Posterior vena cava (tissue), 2 donors: ENCODE results near the gene PTPRG. TPM values are rescaled to one million over a fixed set of nuclear protein-coding genes. Genes with fewer than 3 reads are reported as not detected.

Experiments
- DNase-seq: peaks from one replicate; pipeline ENCODE4 v3.0.0-alpha.2; 2020; ENCODE audit warnings: low spot score
- intact Hi-C, 2 donors: fragments of 100-400 bp; cut with DNase I; formaldehyde crosslinking; loops; one replicate each; pipeline versions ENCODE4 v1.14.1 to v1.14.2; 2022 to 2023
- total RNA-seq, 2 donors: library from RNA; stranded (reverse); fragmentation: NEBNext Ultra II Directional; extraction: Animal tissue kit (Norgen Biotek cat#: 25700); gene quantifications; one replicate each; pipeline ENCODE4 v1.2.1, GENCODE V29; 2021
- donor health status: DM: yes; HTN: yes; CAD: no.
- donor health status: DM: yes; HTN: yes; CAD: no.

PTPRG gene
- total RNA-seq, 2 donors from 2014 or later, result 80.4 to 98.0 TPM

DNA sequence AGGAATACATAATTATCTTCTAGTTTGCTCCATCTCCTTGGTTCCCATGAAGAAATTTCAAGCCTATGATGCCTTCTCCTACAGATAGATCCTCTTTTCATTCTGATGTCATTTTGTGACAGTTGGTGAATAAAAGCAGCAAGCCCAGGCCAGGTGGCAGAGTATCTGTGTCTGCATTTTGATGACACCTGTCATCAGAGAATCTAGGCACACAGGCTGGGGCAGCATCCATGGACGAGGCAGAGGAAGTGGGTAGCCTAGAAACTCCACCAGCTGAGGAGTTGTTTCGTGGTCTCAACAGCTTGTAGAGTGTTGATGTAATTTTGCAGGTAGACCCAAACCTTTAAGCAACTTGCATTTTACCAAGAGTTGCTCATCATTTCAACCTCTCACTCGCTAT is 542.2 kb downstream of the PTPRG start:
- intact Hi-C loops, result no loop called here

DNA sequence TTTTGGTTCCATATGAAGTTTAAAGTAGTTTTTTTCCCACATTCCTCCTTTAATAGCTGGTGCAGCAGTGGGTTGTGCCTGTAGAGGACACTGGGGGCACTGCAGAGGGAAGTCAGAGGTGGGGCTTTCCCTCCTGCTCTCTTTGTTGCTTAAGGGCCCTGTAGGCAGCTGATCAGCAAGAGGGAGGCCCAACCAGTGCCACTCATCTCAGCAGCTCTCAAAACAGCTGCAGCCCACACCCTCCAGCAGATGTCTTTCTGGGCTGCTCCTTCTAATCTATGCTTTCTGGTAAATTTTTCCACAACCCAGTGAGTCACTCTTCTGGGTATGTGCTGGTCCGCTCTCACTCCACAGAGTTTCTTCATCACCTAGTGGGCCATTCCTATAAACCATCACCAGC is 548.2 kb downstream of the PTPRG start:
- intact Hi-C loops, result no loop called here
- no peak for DNase-seq

More for the DNA sequence above, 542.2 kb downstream of the PTPRG start:
- no peak for DNase-seq

DNA sequence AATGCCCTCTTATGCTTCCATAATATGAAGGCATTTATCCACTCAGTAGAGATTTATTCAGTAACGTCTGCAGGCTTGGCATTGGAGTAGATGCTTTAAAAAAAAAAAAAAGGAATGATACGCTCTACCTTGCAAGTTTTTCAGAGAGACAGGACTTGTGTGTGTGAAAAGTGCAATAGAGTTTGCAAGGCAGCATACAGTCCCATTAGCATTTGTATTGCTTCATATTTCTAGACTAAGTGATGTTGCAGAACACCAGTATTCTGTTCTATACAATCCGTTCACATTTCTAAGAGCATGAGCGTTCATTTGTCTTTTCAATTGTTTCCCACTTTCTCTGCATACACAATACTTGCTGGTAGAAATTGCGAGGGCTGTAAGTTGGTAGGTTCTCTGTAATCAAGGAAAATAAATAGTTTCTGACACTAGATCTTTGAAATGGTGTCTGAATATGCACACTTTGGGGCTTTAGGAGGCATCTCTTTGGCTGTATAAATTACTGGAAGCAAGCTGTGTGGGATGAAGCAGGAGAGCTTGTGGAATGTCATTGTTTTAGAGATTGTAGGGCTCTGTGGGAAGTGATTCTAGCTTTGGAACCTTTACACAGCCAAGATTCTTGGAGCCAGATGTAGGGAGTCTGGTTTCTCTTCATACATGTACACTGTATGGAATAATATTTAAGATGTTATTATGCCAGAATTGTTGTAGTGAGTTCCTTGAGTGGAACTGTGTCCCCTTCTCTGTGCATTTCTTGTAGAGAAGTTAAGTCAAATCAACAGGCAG is 549.3 kb downstream of the PTPRG start:
- no peak for DNase-seq
- intact Hi-C loops, result no loop called here

DNA sequence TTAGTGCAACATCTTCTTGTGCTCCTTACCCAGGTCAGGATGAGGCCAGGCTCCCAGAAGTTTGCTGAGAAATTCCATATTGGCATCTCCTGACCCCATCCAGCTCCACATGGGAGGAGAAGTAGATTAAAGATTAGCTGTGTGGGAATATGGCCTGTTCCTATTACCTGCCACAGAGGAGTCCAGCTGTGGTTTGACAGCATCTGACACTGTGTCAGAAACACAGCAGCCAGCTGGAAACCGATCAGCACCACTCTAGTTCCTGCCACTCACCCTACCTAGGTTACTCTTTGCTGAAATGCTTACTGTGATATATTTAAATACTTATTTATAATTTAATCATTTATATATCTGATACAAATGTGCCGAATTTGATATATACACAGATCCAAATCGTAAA is 551.7 kb downstream of the PTPRG start:
- intact Hi-C loops, result no loop called here
- DNase-seq, result no peak

DNA sequence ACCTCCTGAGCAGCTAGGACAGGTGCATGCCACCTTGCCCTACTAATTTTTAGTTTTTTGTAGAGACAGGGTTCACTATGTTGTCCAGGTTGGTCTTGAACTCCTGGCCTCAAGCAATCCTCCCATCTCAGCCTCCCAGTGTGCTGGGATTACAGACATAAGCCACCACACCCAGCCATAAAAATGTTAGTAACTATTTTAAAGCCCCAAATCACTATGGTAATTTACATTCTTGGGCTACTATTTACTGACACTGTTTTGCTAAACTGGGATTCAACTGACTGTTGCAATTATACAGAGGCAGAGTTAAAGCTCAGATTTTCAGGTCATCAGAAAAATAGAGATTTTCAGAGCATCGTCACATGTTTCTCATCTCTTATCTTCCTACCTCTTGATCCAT is 553.4 kb downstream of the PTPRG start:
- intact Hi-C loops, result no loop called here
- no peak for DNase-seq

DNA sequence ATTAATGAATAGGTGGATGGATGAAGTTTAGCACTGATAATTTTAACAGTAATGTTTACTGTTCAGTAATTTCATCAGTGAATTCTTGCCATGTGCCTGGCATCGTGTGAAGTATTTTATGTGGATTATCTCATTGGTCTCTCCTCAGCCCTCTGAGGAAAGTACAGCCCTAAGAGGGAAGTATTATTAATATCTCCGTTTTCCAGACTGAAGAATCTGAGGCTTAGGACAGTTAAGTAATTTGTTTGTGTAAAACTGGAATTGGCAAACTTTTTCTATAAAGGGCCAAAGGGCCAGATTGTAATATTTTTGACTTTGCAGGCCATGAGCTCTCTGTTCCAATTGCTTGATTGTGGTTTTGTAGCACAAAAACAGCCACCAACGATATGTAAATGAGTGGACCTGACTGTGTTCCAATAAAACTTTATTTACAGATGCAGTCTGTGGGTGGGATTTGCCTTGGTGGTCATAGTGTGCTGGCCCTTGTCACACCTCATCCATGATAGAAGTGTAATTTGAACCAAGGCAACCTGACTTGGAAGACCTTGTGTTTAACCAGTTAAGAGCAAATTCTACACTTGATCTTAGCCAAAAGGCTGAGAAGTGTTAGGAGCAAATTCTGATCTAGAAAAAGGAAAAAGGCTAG is 556.7 kb downstream of the PTPRG start:
- intact Hi-C loops, result no loop called here
- no peak for DNase-seq

DNA sequence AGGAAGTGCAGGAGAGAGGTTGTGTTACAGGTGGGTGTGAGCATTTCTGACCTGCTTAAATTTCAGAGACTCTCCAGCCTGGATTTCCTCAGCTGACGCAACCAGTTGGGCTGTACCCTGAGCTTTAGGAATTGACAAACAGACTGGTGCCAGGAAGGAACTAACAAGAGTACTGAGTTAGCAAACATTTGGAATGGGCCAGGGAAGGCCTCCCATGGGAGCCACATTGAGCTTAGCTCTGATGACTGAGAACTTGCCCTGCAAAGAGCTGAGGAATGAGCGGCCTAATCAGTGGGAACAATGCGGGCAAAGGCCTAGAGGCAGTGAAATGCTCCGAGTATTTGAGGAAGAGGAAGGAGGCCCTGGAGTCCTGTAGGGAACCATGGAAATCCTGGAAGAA is 557.8 kb downstream of the PTPRG start:
- intact Hi-C loops, result no loop called here
- no peak for DNase-seq

DNA sequence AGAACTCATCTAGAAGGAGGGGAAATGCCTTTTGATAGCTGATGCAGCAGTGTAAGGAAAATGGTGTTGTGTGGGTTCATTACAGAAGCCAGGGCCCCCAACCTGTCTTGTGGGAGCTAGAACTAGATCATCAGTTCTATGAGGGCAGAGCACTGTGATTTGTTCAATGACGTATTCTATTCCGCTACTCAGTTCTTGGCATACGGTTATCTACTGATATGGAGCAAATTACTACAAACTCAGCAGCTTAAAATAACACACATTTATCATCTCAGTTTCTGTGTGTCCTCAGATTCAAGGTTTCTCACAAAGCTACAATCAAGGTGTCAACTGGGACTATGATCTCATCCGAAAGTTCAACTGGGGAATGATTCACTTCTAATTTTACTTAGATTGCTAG is 561.4 kb downstream of the PTPRG start:
- intact Hi-C loops, result no loop called here
- DNase-seq, result no peak

DNA sequence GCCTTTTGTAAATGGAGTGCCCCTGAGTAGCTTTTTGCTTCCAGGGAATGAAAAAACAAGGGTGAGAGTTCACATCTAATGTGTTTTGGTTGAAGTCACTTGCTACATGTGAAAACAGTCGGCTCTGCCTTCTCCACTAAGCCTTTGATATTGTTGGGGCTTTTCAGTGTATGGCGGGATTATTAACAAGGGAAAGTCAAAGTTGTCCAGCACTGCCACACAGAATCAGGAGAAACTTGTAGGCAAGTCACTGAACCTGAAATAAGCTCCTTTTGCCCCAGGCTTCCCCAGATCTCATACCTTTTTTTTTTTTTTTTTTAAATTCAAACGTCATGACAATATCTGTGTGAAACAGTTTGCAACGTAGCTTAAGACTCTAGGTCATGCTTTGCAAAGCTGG is 564.0 kb downstream of the PTPRG start:
- intact Hi-C loops, result no loop called here
- DNase-seq, result no peak

DNA sequence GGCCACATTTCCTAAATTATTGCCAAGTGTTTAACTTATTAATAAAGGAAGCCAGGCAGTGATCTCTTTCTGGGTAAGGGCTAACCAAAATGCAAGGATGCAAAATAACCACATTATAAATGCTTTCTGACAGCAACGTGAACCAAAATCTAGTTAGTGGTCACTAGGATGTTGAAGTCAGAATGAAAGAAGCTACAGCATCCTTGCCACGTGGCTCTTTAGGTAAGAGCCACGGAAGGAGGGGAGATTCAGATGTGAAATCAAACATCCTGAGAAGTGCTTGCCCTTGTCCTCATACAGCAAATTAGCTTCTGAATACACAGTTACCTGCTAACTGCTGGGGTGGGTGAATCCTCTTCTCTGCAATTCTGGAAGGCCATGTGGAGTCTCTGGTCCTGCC is 565.7 kb downstream of the PTPRG start:
- intact Hi-C loops, result no loop called here
- DNase-seq, result no peak

DNA sequence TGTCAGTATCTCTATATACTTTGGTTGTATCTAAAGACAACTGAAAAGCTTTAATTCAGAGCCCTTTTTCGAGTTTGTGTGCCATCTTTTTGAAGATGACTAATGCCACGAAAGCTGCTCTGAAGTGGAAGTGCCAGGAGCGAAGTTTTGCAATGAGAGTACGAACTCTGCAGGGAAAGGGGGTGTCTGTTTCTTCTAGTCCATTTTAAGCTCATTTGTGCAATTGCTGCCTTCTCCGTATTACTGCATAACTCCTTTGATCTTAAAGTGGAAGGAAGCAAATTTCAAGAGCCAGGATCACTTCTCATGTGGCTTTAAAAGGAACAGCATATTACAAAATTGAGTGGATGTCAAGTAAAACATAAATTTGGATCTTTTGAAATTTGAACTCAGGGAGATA is 566.7 kb downstream of the PTPRG start:
- DNase-seq, result no peak
- intact Hi-C loops, result no loop called here

DNA sequence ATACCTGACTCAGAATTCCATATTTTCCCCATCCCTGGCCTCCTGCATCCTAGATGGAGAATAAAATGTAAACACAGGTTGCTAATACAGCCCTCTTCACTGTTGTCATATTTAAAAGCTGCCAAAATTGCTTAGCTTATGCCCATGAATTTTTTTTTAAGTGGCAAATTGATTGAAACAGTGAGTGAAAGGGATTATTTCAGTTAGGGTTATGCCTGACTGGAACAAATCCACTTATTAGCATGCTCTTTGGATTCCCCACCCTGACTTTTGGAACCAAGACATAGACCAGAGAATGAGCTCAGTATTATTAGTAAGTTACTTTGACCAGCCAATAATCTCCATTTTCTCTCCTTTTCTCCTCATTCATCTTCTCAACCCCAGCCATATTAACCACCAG is 567.3 kb downstream of the PTPRG start:
- DNase-seq, result no peak
- intact Hi-C loops, result no loop called here

DNA sequence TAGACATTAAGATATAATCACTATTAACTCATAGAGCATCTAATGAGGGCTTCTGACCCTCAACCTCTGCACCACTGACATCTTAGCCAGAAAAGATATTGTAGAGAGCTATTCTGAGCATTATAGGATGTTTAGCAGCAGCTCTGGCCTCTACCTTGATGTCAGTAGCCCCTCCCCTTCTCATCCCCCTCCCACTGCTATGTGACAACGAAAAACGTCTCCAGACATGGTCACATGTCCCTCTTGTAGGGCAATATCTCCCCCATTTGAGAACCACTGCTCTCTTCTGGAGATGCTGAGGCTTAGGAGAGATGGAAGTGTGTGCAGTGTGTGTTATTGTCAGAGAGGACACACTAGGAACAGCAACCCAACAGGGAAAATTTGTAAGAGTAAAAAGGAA is 569.7 kb downstream of the PTPRG start:
- DNase-seq, result no peak
- intact Hi-C loops, result no loop called here

DNA sequence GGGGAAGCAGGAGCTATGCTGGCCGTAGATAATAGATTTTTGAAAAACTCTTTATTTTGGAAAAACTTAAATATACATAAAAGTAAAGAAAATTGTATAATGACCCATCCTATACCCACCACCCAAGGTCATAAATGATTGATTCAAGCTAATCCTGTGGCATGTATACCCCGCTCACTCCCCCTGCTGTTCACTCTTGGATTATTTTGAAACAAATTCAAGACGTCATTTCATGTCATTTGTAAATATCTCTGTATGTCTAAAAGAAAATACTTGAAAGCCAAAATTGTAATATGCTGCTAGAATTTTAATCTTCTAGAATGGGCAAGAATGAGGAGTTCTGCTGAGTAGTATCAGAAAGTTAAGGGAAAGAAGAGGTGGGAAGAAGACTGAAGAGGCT is 570.2 kb downstream of the PTPRG start:
- intact Hi-C loops, result no loop called here
- no peak for DNase-seq

DNA sequence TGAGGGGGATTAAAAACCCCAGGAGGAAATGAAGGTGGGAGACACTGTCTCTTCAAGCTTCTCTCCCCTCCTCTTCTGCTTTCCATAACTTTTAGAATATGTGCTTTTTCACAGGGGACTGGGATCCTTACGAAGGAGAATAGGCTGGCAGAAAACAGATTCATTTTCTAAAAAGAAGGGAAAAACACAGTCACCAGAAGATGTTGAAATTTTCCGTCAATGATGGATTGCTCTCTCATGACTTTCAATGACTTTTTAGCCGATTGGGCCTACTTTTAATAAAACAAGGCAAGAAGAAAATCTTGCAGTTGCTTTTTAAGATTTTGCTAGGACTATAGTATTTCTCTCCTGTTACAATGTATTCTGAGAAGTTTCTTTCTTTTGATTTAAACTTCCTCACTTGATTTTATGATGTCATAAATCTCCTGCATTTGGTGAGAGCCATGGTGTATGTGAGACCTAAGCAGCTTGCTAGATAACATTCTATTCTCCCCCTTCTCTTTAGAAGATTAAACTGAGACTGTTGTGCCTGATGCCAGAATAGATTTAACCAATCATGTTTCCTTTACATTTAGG is 570.7 kb downstream of the PTPRG start:
- DNase-seq, result no peak
- intact Hi-C loops, result no loop called here

DNA sequence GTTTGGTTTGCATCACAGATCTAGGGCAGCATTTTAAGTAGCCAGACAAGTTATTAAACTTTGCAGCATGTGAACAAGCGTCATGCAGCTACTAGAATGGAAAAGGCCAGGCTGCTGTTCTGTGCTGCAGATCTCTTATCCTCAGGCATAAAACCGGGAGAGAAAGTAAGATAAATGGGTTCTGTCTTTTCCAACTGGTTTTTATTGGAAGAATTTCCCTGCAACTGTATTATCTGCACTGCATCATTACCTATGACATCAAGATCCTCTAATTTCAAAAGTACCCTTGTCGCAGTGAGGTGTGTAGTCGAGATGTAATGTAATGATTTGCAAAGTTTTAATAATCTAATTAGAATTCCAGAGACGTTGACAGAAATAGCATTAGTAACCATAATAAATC is 571.6 kb downstream of the PTPRG start:
- DNase-seq, result no peak
- intact Hi-C loops, result no loop called here

DNA sequence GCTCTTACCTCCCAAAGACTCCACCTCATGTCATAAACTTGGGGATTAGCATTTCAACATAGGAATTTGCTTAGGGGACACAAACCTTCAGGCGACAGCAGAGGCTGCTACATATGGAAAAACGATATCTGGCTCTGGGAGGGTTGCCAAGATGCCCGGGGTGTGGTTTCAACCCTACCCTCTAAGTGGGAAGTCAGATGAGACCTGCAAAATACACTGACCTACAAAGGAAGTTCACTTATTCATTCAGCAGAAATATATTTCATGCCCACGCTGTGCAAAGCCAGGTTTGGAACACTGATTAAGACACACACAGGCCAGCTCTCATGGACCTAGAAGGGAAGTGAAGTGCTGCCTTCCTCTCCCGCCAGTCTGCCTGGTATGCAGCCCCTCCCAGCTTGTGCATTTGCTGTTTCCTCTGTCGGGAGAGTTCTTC is 572.7 kb downstream of the PTPRG start:
- intact Hi-C loops, result no loop called here
- no peak for DNase-seq

DNA sequence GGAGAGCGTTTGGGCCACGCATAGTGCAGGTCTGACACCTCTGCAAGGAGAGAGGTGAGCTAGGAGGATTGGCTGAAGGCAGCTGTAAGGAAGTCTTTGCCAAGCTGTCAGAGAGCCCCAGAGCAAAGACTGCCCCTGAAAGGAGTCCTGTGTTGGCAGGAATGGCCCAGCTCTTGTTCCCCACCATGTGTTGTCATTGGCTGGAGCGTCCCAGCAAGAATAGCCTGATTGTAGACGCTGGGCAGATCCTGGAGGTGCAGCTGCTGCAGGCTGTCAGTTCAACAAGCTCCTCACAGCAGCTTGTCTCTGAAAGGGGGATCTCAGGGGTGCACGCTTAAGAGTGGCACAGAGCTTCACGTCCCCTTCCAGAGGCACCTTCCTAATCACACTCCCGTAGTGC is 574.4 kb downstream of the PTPRG start:
- no peak for DNase-seq
- intact Hi-C loops, result no loop called here

DNA sequence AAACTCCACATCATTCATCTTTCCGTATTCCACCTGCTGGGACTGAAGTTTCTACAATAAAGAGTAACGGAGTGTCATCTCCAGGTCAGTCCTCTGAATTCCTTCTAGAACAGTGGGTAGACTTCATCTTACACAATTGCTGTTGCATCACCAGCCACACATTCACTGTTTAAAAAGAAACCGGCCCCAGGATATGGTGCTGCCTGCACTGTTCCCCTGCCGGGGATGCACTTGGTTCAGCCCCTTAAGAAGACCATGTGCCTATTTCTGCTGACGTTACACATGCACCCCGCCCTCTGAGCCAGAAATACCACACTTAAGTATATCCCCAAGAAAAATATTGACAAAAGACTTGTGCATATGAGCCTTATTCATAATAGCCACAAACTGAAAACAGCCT is 578.6 kb downstream of the PTPRG start:
- no peak for DNase-seq
- intact Hi-C loops, result no loop called here

DNA sequence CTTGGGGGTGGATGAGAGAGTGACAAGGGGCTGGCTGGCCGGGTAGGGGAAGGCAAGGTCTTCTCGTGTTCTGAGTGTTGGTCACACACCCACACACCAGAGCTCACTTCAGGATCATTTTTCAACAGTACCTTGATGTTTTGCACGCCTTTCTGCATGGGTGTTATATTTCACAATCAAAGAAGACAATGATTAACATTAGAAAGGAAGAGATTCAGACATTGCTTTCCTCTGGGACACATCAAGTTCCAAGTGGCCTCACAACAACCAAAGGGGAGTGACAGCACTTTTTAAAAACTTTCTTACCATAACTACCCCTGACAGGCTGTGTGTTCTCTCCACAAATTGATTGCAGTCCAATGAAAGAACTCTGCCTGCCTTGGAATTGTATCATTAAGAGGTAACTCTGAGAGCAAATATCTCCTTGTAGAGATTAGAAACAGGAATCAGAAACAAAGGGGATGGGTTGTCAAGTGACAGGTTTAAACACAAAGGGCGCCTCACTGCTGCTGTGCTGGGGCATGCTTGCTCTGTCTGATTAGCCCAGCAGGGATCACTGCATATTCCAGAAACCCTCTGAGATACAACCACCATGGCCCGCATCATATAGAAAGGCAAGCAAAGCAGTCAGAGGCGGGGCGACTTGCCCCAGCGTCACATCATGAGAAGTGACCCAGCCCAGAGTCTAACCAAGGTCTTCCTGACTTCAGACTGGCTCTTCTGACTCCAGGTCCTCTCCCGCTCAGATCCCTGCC is 581.1 kb downstream of the PTPRG start:
- intact Hi-C loops, result no loop called here

More for the DNA sequence above, 581.1 kb downstream of the PTPRG start:
- no peak for DNase-seq
